OCI-LY1 (cell line): ENCODE data around the gene HNRNPA2B1.

Experiments
- H2AFZ ChIP-seq: fragments of 200-600 bp; sonication (generic), shearing (Covaris generic); 2 replicates; pipeline ENCODE4 v1.6.0; 2014; ENCODE audit warnings: antibody characterized with exemption, mild to moderate bottlenecking, low read length
- H3F3A ChIP-seq: fragments of 200-600 bp; sonication (generic), shearing (Covaris generic); 2 replicates; pipeline ENCODE4 v1.6.0; 2014; ENCODE audit warnings: mild to moderate bottlenecking, antibody characterized with exemption, low read length, moderate library complexity; ENCODE audit not compliant: insufficient read depth
- H3K27ac ChIP-seq: fragments of 200-600 bp; sonication (generic); 2 replicates; pipeline ENCODE4 v1.5.1; 2014; ENCODE audit warnings: low read length, mixed run types, mild to moderate bottlenecking, low read depth; ENCODE audit not compliant: poor library complexity, severe bottlenecking
- H3K27me3 ChIP-seq: fragments of 200-600 bp; sonication (generic); 2 replicates; pipeline ENCODE4 v1.6.0; 2014; ENCODE audit warnings: antibody characterized with exemption, mild to moderate bottlenecking, low read length, moderate library complexity; ENCODE audit not compliant: insufficient read depth
- H3K36me3 ChIP-seq: fragments of 200-600 bp; sonication (generic); 2 replicates; pipeline ENCODE4 v1.6.1; 2014; ENCODE audit warnings: mild to moderate bottlenecking, antibody characterized with exemption, low read length, moderate library complexity, mixed read lengths; ENCODE audit not compliant: insufficient read depth
- H3K4me1 ChIP-seq: fragments of 200-600 bp; sonication (generic); 2 replicates; pipeline ENCODE4 v1.5.1; 2014; ENCODE audit warnings: mild to moderate bottlenecking, low read length, moderate library complexity; ENCODE audit not compliant: insufficient read depth, severe bottlenecking
- H3K4me2 ChIP-seq: fragments of 200-600 bp; sonication (generic), shearing (Covaris generic); 2 replicates; pipeline ENCODE4 v1.6.1; 2014; ENCODE audit warnings: low read length
- H3K4me3 ChIP-seq: fragments of 200-600 bp; sonication (generic); 2 replicates; pipeline ENCODE4 v1.5.1; 2014; ENCODE audit warnings: low read length, low read depth, mild to moderate bottlenecking, mixed read lengths; ENCODE audit not compliant: poor library complexity, severe bottlenecking
- H3K79me2 ChIP-seq: fragments of 200-600 bp; shearing (Covaris generic); 2 replicates; pipeline ENCODE4 v1.6.1; 2016; ENCODE audit warnings: mixed run types, low read length, mixed read lengths; ENCODE audit not compliant: insufficient read depth
- H3K9ac ChIP-seq: fragments of 200-600 bp; sonication (generic), shearing (Covaris generic); 2 replicates; pipeline ENCODE4 v1.6.1; 2014; ENCODE audit warnings: mild to moderate bottlenecking, low read length, mixed read lengths
- H3K9me2 ChIP-seq: fragments of 200-600 bp; sonication (generic), shearing (Covaris generic); 2 replicates; pipeline ENCODE4 v1.6.1; 2014; ENCODE audit warnings: low read depth, mild to moderate bottlenecking, low read length, mixed read lengths
- H3K9me3 ChIP-seq: fragments of 200-600 bp; shearing (Covaris generic); 2 replicates; pipeline ENCODE4 v1.6.1; 2014; ENCODE audit warnings: low read length, mixed read lengths
- H4K20me1 ChIP-seq: fragments of 200-600 bp; sonication (generic), shearing (Covaris generic); 2 replicates; pipeline ENCODE4 v1.6.0; 2016; ENCODE audit warnings: mild to moderate bottlenecking, low read length; ENCODE audit not compliant: insufficient read depth
- EZH2 ChIP-seq: fragments of 200-600 bp; sonication (generic), shearing (Covaris generic); IDR thresholded peaks from 2 replicates; pipeline ENCODE4 v1.8.0; 2017; ENCODE audit warnings: borderline replicate concordance, mixed run types, mild to moderate bottlenecking, antibody characterized with exemption, low read length, moderate library complexity, mixed read lengths
- TF ChIP-seq, protein P1 (sequence below): fragments of 200-600 bp; sonication (generic), shearing (Covaris generic); IDR thresholded peaks from 2 replicates; pipeline ENCODE4 v1.5.1; 2017; ENCODE audit warnings: mild to moderate bottlenecking, antibody characterized with exemption, low read length, moderate library complexity, mixed read lengths

The HNRNPA2B1 gene

DNA sequence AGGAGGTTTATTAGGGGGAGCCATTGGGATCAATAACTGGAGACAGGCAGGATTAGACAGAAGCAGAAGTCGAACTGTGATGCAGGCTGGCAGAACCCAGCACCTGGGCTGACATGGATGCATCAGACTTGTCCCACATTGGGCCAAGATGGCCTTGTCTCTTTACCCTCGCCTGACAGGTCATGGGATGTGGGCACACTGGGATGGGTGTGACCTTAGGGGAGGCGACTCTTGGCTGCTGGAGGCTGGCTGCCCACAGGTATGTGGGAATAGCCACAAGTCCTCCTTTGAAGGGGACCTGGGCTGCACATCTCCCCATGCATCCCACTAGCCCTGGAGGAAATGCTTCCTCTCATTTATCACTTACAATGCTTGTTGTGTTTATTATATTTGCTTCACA, 31.3 kb downstream of the HNRNPA2B1 start:
- TF ChIP-seq, protein P1, sequence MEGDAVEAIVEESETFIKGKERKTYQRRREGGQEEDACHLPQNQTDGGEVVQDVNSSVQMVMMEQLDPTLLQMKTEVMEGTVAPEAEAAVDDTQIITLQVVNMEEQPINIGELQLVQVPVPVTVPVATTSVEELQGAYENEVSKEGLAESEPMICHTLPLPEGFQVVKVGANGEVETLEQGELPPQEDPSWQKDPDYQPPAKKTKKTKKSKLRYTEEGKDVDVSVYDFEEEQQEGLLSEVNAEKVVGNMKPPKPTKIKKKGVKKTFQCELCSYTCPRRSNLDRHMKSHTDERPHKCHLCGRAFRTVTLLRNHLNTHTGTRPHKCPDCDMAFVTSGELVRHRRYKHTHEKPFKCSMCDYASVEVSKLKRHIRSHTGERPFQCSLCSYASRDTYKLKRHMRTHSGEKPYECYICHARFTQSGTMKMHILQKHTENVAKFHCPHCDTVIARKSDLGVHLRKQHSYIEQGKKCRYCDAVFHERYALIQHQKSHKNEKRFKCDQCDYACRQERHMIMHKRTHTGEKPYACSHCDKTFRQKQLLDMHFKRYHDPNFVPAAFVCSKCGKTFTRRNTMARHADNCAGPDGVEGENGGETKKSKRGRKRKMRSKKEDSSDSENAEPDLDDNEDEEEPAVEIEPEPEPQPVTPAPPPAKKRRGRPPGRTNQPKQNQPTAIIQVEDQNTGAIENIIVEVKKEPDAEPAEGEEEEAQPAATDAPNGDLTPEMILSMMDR, result no peak
- TF ChIP-seq EZH2, result no peak
- no peak overlapping the region for H3K27ac ChIP-seq
- H2AFZ ChIP-seq, result no peak overlapping the region
- no peaks in the 10 kb centered on the region for H3K9me2 ChIP-seq
- no peaks in the 10 kb centered on the region for H3F3A ChIP-seq
- H3K4me1 ChIP-seq, result peaks cover 20% of the 10 kb centered on the region
- no peak overlapping the region for H3K4me3 ChIP-seq
- H3K9ac ChIP-seq, result no peak overlapping the region
- peaks cover 39% of the 10 kb centered on the region for H3K79me2 ChIP-seq
- H4K20me1 ChIP-seq, result no peaks in the 10 kb centered on the region
- H3K36me3 ChIP-seq, result peaks cover 26% of the 10 kb centered on the region
- no peaks in the 10 kb centered on the region for H3K27me3 ChIP-seq
- no peak overlapping the region for H3K4me2 ChIP-seq
- H3K9me3 ChIP-seq, result 0 out of 2 replicates have a peak, but pooled peaks cover 3% of the 10 kb centered on the region

DNA sequence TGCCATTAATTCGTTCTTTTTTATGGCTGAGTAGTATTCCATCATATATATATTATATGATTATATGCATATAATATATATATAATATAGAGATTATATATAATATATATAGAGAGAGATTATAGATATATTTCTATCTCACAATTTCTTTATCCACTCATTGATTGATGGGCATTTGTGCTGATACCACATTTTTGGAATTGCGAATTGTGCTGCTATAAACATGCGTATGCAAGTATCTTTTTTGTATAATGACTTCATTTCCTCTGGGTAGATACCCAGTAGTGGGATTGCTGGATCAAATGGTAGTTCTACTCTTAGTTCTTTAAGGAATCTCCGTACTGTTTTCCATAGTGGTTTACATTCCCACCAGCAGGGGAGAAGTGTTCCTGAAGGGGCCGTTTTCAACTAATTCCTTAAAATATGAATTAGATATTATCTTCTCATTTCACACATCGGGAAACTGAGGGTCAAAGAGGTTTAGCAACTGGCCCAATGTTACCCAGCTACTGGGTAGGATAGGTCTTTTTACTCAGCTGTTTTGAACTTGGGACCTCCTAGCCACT, 32.0 kb downstream of the HNRNPA2B1 start:
- Histone ChIP-seq H3K4me1 (peaks cover 20% of the 10 kb centered on the region), H3K9me3 (0 out of 2 replicates have a peak, but pooled peaks cover 3% of the 10 kb centered on the region), H3K79me2 (peaks cover 35% of the 10 kb centered on the region), H3K4me2 (no peak overlapping the region), H2AFZ (no peak overlapping the region), H3K27me3 (no peaks in the 10 kb centered on the region), H3K9ac (no peak overlapping the region), H3K9me2 (no peaks in the 10 kb centered on the region), H3K27ac (no peak overlapping the region), H3K4me3 (no peak overlapping the region), H4K20me1 (no peaks in the 10 kb centered on the region), H3K36me3 (peaks cover 26% of the 10 kb centered on the region), H3F3A (no peaks in the 10 kb centered on the region)
- TF ChIP-seq EZH2, result no peak
- TF ChIP-seq, protein P1, result no peak

DNA sequence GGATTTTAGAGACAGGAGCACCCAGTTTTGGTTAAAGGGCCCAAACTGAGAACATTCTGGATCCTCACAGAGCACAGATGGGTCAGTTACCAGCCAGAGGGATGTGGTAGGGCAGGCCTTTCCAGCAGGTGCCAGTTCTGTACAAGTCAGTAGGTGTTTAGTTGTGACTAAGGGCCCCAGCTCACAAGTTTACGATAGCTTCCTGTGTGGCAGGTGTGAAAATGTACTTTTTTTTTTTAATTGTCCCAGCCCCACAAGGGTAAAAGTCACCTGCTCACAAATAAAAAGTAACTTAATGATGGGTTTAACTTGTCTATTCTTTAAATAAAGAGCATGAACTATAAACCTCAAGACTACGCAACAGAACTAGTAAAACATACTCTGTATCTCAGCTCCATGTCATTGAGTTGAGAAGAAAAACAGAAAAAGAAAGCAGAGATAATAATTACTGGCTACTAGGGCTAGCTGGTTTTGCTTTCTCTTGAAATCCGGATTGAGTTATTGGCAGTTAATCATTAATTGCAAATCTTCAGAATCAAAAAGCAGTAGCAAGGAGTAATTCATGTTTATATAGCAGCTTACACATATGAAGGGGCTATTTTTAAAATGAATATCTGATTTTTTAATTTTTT, 33.1 kb downstream of the HNRNPA2B1 start:
- Histone ChIP-seq H3K79me2 (peaks cover 38% of the 10 kb centered on the region), H3K36me3 (peaks cover 26% of the 10 kb centered on the region), H3K27ac (peak overlapping the region; percentile 55), H3K9me3 (0 out of 2 replicates have a peak, but pooled peaks cover 3% of the 10 kb centered on the region), H3K9ac (no peak overlapping the region; the same call in 1 of the 2 replicates), H3K9me2 (no peaks in the 10 kb centered on the region), H3F3A (no peaks in the 10 kb centered on the region), H4K20me1 (no peaks in the 10 kb centered on the region), H3K4me3 (no peak overlapping the region), H3K4me1 (peaks cover 20% of the 10 kb centered on the region), H2AFZ (no peak overlapping the region), H3K27me3 (no peaks in the 10 kb centered on the region), H3K4me2 (no peak overlapping the region; the same call in 1 of the 2 replicates)
- TF ChIP-seq, protein P1, result no peak
- no peak for TF ChIP-seq EZH2
